DMS 273 (cell line): ENCODE data around the gene DGKA.
A peak's percentile ranks its signal among the peaks of the same experiment; 100 is the strongest.

Experiments
- DNase-seq: peaks from one replicate; lab custom pipeline; 2025; ENCODE audit not compliant: unreplicated experiment; lab: John Stamatoyannopoulos, UW

The DGKA gene

DNA sequence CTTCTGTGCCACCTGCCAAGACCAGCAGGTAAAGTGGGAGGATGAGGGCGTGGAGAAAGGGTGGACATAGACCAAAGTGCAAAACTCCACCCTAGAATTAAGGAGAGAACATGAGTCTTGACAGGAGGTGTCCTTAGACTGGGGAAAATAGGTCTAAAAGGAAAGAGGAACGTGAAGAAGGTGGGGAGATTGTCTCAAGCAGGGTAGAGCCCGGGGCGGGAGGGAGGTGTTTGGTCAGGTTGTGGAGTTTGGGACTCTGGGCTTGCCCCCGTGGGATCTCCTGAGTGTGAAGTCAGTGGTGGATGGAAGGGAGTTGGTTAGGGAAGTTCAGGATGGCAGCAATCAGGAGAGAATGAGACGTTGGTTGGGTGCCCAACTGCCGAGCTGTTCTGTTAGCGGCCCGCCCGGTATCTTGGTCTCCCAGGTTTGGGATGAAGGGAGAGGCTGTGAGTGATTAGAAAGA is 386 bp downstream of the DGKA start:
- DNase-seq, result peak; percentile 57

GRCh38 chr12:55931780-55932550 is 1.0 kb downstream of the DGKA start:
- peak; percentile 57 for DNase-seq

DNA sequence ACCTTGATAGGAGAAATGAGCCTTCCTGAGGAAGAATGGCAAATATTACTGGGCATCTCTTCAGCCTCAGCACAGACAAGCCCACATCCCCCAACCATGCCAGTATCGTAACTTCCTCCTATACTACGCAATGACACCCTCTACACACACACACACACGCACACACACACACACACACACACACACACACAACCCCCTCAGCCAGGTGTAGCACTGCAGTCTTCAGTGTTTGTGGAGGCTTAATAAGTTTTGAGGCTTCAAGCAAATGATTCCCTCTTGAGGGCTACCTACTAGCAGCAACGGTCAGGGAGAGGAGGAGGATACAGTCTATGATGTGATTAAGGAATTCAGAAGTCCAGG is 1.6 kb downstream of the DGKA start:
- DNase-seq, result no peak

GRCh38 chr12:55933169-55933798 is 2.3 kb downstream of the DGKA start:
- peak; percentile 17 for DNase-seq

GRCh38 chr12:55933799-55934742 is 3.1 kb downstream of the DGKA start:
- DNase-seq, result peak; percentile 50

DNA sequence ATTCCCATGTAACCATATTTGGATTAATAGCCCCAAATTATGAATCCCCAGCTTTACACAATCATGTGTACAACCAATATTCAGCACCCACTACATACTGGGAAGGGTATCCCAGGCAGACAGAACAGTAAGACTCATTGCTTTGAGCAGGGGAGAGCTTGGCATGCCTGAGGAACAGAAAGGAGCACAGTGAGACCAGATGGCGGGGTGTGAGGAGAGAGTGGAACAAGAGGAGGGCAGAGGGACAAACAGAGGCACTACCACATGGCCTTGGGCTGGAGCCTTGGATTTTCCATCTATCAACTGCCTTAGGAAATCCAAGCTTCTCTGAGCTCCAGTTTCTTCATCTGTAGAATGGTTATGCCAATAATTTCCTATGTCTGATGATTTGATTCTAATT is 3.8 kb downstream of the DGKA start:
- peak; percentile 61 for DNase-seq

- DNase-seq, result no peak
These were observed 4.8 kb downstream of the DGKA start for GRCh38 chr12:55935738-55936151.

DNA sequence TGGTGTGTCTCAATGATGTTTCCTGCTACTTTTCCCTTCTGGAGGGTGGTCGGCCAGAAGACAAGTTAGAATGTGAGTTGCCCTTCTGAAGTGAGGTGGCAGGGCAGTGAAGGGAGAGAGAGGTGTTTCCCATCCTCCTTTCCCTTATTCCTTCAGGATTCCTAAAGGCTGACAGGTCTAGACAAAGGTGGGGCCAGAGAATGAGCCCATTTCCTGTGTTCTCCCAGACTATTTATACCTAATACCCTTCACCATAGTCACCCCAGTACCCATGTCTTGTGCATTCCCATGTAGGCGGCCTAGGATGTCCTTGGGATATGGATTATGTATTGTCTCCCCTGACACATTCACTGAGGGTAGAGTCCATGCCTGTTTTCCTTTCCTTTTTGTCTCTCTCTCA is 7.0 kb downstream of the DGKA start:
- no peak for DNase-seq

GRCh38 chr12:55938826-55939501 is 8.0 kb downstream of the DGKA start:
- DNase-seq, result no peak

GRCh38 chr12:55940065-55940732 is 9.2 kb downstream of the DGKA start:
- peak; percentile 82 for DNase-seq

DNA sequence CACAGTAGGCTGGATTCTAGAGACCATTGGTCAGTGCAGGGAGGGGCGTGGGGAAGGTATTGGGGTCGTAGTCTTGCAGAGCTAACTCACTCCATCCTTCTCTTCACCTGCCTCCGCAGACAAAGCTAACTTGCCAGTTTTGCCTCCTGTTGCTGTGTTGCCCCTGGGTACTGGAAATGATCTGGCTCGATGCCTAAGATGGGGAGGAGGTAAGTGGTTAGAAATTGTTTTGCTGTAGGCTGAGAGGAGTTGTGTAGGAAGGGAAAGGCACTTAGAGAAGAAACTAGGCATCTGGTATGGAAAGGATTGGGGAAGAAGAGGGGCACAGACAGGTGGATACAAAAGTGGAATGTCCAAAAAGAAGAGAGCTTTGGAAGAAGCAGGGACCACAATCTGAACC is 11.1 kb downstream of the DGKA start:
- DNase-seq, result no peak

- DNase-seq, result no peak
These were observed 11.7 kb downstream of the DGKA start for GRCh38 chr12:55942577-55943136.

DNA sequence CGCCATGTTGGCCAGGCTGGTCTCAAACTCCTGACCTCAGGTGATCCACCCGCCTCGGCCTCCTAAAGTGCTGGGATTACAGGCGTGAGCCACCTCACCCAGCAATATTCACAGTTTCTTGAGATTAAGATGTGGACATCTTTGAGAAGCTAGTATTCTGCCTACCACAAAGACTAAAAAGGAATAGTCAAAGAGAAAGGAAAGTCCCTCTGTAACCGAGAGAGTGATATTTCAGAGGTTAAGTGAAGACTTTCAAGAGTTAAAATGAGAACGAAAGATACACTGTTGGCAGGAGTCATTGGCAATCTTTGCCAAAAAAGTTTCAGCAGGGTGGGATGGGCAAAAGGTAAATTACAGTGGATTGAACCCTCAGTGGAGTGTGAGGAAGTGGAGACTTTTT is 15.6 kb downstream of the DGKA start:
- DNase-seq, result no peak

- no peak for DNase-seq
These were observed 24.4 kb downstream of the DGKA start for GRCh38 chr12:55955344-55955743.

GRCh38 chr12:55955800-55956508 is 25.0 kb downstream of the DGKA start:
- peak; percentile 43 for DNase-seq

GRCh38 chr12:55957106-55957859 is 26.3 kb downstream of the DGKA start:
- DNase-seq, result no peak

GRCh38 chr12:55963760-55964159 is 32.8 kb downstream of the DGKA start:
- no peak for DNase-seq

GRCh38 chr12:55965240-55965639 is 34.3 kb downstream of the DGKA start:
- no peak for DNase-seq

- DNase-seq, result no peak
These were observed 35.0 kb downstream of the DGKA start, which contains the start of gene PMEL for GRCh38 chr12:55965941-55966407. TSS of gene PMEL (minus strand) at chr12:55966042. CDS start at chr12:55966011, 31 bp downstream.
